Peyer's patch (tissue), 4 donors: ENCODE results near the gene STAT6. TPM values are rescaled to one million over a fixed set of nuclear protein-coding genes. Genes with fewer than 3 reads are reported as not detected.
A peak's percentile ranks its signal among the peaks of the same experiment; 100 is the strongest.

ENCODE experiments used
- DNase-seq, 3 donors: peaks; one replicate each; pipeline ENCODE4 v3.0.0-alpha.2; 2017 to 2019
- H3K27ac ChIP-seq, 4 donors: fragments of 200-600 bp; sonication (generic); one replicate each; pipeline ENCODE4 v1.5.1; 2016 to 2019
- H3K27me3 ChIP-seq, 2 donors: fragments of 200-600 bp; sonication (generic); one replicate each; pipeline ENCODE4 v1.5.1; 2019
- H3K36me3 ChIP-seq, 3 donors: fragments of 200-600 bp; sonication (generic); one replicate each; pipeline ENCODE4 v1.5.1; 2016 to 2019
- H3K4me1 ChIP-seq, 4 donors: fragments of 200-600 bp; sonication (generic); one replicate each; pipeline ENCODE4 v1.5.1; 2016 to 2019
- H3K4me3 ChIP-seq, 4 donors: fragments of 200-600 bp; sonication (generic); 1 replicate in 3 of 4; 2 replicates in 1 of 4; pipeline ENCODE4 v1.5.1; 2016 to 2019; ENCODE audit warnings: mild to moderate bottlenecking in 1 of 4
- H3K9me3 ChIP-seq, 4 donors: fragments of 200-600 bp; sonication (generic); one replicate each; pipeline ENCODE4 v1.5.1; 2016 to 2019; ENCODE audit warnings: mild to moderate bottlenecking in 1 of 4
- CTCF ChIP-seq, 6 experiments: fragments of 450-650 bp in 4 of 6; fragments of 200-600 bp in 2 of 6; sonication (generic) in 1 of 6; IDR thresholded peaks; one replicate each; pipeline ENCODE4 v1.5.1; 2017 to 2019; ENCODE audit warnings: antibody characterized with exemption in 6 of 6, mild to moderate bottlenecking in 3 of 6, moderate library complexity in 1 of 6
- POLR2A ChIP-seq, 2 donors: fragments of 450-650 bp; IDR thresholded peaks; one replicate each; pipeline ENCODE4 v1.5.1; 2017; ENCODE audit warnings: antibody characterized with exemption in 2 of 2, mild to moderate bottlenecking in 2 of 2, moderate library complexity in 2 of 2
- total RNA-seq, 4 donors: library from RNA; depleted of rRNA; stranded (reverse); fragments of >200 nt; gene quantifications; one replicate each; pipeline ENCODE4 v1.1.0, GENCODE V29; 2016

Gene STAT6
- total RNA-seq, 4 donors from 2014 or later, result 278 to 416 (median 382) TPM

GRCh38 chr12:57158186-57158585, 47.0 kb upstream of the STAT6 start:
- Histone ChIP-seq H3K4me1 (peaks cover 0 to under 1% (median 0%) of the 10 kb centered on the region in 4 donors), H3K27me3 (no peaks in the 10 kb centered on the region), H3K9me3 (no peaks in the 10 kb centered on the region), H3K36me3 (peaks cover 0 to 96% (median 0%) of the 10 kb centered on the region in 3 donors), H3K4me3 (no peak overlapping the region), H3K27ac (peak overlapping the region in 1 of 4 donors; percentile 5)
- TF ChIP-seq CTCF (IDR thresholded peaks at IDR 0.05), result no peak
- no peak for TF ChIP-seq POLR2A (IDR thresholded peaks at IDR 0.05)
- no peak for DNase-seq

GRCh38 chr12:57157588-57158173, 46.5 kb upstream of the STAT6 start:
- no peak overlapping the region for H3K4me3 ChIP-seq
- H3K36me3 ChIP-seq, result peaks cover 0 to 91% (median 0%) of the 10 kb centered on the region in 3 donors
- DNase-seq, result no peak
- no peaks in the 10 kb centered on the region for H3K27me3 ChIP-seq
- no peak for TF ChIP-seq CTCF (IDR thresholded peaks at IDR 0.05)
- no peak for TF ChIP-seq POLR2A (IDR thresholded peaks at IDR 0.05)
- no peaks in the 10 kb centered on the region for H3K9me3 ChIP-seq
- no peak overlapping the region for H3K27ac ChIP-seq
- peaks cover 0 to 5% (median 0%) of the 10 kb centered on the region in 4 donors for H3K4me1 ChIP-seq

DNA sequence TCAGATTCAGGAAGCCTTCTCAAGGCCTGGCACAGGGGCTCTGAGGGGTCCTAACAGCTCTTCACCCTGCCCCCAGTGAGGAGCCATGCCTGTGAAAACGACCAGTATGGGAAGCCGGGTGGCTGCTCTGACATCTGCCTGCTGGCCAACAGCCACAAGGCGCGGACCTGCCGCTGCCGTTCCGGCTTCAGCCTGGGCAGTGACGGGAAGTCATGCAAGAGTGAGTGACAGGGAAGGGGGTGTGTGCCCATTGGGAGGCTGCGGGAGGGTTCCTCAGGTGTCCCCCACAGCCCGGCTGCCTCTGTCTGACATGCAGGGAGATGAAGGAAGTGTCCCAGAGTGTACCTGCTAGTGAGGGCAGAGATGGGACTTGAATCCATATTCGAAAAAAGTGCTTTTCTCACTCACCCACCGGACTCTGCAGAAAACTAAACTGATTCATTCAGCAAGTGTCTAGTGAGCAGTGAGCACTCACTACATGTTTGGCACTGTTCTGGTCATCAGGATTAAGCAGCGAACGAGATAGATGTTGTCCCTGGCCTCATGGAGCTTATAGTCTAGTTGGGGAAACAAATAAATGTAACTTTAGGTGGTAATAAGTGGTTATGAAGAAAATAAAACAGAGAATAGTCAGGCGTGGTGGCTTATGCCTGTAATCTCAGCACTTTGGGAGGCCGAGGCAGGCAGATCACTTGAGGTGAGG, 45.7 kb upstream of the STAT6 start:
- H3K27ac ChIP-seq, result no peak overlapping the region
- H3K27me3 ChIP-seq, result no peaks in the 10 kb centered on the region
- H3K4me3 ChIP-seq, result no peak overlapping the region
- DNase-seq, result no peak
- TF ChIP-seq POLR2A (IDR thresholded peaks at IDR 0.05), result no peak
- TF ChIP-seq CTCF (IDR thresholded peaks at IDR 0.05), result no peak
- no peaks in the 10 kb centered on the region for H3K9me3 ChIP-seq
- H3K36me3 ChIP-seq, result peaks cover 0 to 82% (median 0%) of the 10 kb centered on the region in 3 donors
- H3K4me1 ChIP-seq, result peaks cover 0 to 14% (median 0%) of the 10 kb centered on the region in 4 donors

DNA sequence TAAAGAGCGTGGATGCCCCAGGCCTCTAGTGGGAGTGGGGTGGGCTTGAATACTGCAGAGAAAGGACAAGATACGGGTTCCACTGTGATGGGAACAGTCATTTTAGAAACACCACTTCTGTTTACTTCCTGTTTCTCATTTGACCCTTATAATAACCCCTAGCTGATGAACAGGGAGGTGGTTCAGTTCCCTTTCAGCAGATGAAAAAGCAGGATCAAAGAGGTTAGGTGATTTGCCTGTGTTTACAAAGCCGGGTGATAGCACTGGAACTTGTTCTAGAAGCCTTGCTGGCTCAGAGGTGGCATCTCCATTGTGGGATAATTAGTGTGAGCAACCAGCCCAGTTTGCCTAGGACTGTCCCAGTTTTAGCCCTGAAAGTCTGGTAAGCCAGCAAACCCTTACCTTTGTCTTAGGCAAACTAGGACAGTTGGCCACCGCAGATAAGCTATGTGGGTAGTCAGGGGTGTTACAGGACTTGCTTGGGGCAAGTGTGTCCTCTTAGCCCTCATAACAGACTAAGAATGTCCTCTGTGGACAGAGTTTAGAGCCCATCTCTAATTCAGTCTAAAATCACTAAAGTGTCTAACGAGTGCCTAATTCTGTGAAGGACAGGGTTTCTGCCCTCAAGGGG, 43.8 kb upstream of the STAT6 start:
- H3K36me3 ChIP-seq, result peaks cover 0 to 63% (median 0%) of the 10 kb centered on the region in 3 donors
- no peaks in the 10 kb centered on the region for H3K9me3 ChIP-seq
- H3K27me3 ChIP-seq, result no peaks in the 10 kb centered on the region
- TF ChIP-seq CTCF (IDR thresholded peaks at IDR 0.05), result no peak
- TF ChIP-seq POLR2A (IDR thresholded peaks at IDR 0.05), result no peak
- peaks cover 0 to 31% (median 2%) of the 10 kb centered on the region in 4 donors for H3K4me1 ChIP-seq
- H3K27ac ChIP-seq, result peak overlapping the region in 1 of 4 donors; percentile 19
- H3K4me3 ChIP-seq, result no peak overlapping the region
- DNase-seq, result no peak

DNA sequence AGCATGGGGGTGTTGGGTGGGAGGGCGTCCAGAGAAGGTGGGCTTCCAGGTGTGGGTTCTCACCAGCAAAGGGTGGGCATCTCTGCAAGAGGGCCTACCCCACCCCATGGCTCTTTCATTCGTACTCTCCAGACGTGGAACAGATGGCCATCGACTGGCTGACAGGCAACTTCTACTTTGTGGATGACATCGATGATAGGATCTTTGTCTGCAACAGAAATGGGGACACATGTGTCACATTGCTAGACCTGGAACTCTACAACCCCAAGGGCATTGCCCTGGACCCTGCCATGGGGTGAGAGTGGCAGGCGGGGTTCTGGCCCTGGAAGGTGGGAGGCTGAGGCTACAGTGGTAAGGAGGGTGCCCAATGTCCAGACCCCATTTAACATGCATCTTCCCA, 42.9 kb upstream of the STAT6 start:
- Histone ChIP-seq H3K4me3 (no peak overlapping the region), H3K27ac (peak overlapping the region in 1 of 4 donors; percentile 19), H3K27me3 (no peaks in the 10 kb centered on the region), H3K4me1 (peaks cover 0 to 40% (median 6%) of the 10 kb centered on the region in 4 donors), H3K36me3 (peaks cover 0 to 54% (median 0%) of the 10 kb centered on the region in 3 donors), H3K9me3 (no peaks in the 10 kb centered on the region)
- no peak for DNase-seq
- TF ChIP-seq CTCF (IDR thresholded peaks at IDR 0.05), result no peak
